ENCODE data around the gene GRAPL.
"Not testable (repeated sequence)": the region's sequence is repeated elsewhere in the genome, so short reads cannot be mapped to it uniquely, and the experiment has no call there.

The GRAPL gene

GRCh38 chr17:19137959-19138358 is 10.6 kb downstream of the GRAPL start:
- DNase-seq, result not testable (repeated sequence)

DNA sequence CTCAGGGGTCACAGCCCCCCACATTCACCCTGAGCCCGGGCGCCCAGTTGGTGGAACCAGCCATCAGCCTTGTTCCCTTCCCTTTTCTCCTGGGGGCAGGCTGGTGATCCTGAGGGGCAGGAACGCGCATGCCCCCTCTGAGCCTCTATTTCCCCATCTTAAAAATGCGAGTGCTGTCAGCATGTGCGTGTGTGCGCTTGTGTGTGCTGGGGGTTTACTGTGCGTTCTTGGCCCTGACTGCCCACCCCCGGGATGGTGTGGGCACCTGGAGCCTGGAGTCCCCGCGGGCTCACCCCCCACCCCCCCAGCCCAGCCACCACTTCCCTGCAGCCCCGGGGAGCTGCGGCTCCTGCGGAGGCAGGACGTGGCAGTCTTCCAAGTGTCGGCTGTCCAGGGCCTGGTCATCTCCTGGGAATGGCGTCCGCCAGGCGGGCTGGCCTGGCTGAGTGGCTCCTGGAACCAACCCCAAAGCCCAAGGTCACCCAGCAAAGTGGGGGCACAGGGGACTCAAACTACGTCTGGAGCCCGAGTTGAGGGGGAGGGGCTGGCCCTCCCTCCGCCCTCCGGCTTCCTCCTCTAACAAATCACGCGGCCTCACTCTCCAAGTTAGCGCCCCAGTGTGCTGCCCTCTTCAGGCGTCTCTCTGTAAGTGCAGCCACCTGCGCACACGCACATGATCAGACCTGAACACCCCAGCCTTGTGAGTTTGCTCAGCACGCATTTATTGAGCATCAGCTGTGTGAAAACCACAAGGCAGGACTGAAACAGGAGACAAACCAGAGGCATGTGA is 14.2 kb downstream of the GRAPL start:
- DNase-seq, result not testable (repeated sequence)

- peak; percentile 23 for DNase-seq
Measured at GRCh38 chr17:19142419-19142818, 15.0 kb downstream of the GRAPL start.

DNA sequence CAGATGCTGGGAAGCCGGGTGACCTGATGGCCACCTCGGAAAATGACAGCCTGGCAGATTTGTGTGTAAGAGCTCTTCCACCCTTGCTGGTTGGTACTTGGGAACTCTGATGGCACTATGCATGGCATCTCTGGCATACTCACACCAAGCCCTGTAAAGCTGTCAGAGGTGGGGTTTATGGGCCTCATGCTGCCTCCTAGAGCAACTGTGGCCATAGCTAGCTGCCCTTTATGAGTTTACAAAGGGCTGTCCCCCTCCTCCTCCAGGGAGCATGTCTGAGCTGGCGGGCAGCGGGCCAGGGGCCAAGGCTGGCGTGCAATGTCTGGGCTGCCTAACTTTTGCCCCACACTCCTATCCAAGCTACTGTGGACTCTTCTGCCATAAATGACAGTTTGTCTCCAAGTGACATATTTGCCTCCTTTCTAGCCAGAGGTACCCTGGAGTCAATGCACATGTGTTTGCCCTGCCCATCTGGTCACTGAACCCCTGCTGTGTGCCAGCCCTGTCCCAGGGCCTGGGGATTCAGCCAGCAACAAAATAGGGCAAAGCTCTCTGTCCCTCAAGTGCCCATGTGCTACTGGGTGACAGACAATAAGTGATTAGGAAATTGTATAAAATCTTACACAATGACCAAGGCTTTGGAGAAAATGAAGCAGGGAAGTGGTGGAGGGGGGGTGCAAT is 15.8 kb downstream of the GRAPL start:
- not testable (repeated sequence) for DNase-seq

- DNase-seq, result not testable (repeated sequence)
Measured at GRCh38 chr17:19144373-19144772, 17.0 kb downstream of the GRAPL start.

DNA sequence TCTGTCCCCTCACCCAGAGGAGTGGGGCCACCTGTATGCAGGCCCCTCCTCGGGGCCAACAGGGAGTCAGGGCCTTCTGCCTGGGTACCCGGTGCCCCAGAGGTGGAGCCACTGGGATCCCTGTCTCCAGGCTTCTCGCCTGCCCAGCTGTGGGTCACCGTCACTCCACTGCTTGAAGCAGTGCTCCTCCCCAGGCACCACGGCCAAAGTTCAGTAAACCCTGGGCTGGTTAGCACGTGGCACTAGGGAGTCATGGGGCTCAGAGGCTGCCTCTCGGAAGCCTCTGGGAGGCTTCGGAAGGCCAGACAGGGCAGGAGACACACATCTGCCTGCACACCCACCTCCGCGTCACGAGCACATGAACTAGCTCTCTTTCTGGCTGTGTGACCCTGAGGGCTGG is 18.1 kb downstream of the GRAPL start:
- DNase-seq, result not testable (repeated sequence)

GRCh38 chr17:19150678-19151615 is 23.6 kb downstream of the GRAPL start:
- not testable (repeated sequence) for DNase-seq

- not testable (repeated sequence) for DNase-seq
Measured at GRCh38 chr17:19157628-19158027, 30.2 kb downstream of the GRAPL start.

GRCh38 chr17:19158478-19158877 is 31.1 kb downstream of the GRAPL start:
- DNase-seq, result not testable (repeated sequence)

DNA sequence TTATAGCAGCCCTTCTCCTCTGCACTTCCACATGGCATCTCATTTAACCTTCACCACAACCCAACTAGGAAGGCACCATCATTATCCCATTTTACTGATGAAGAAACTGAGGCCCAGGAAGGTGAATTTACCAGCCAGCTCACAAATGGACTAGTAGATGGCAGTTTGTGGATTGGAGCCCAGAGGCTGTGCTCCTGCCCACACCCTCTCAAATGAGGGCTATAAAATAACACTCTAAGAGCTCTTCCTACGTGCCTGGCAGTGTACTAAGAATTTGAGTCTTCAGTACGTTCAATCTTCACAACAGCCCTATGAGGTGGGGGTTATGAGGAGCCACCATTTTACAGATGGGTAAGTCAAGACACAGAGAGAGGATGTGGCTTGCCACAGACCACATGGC is 31.5 kb downstream of the GRAPL start:
- DNase-seq, result not testable (repeated sequence)

DNA sequence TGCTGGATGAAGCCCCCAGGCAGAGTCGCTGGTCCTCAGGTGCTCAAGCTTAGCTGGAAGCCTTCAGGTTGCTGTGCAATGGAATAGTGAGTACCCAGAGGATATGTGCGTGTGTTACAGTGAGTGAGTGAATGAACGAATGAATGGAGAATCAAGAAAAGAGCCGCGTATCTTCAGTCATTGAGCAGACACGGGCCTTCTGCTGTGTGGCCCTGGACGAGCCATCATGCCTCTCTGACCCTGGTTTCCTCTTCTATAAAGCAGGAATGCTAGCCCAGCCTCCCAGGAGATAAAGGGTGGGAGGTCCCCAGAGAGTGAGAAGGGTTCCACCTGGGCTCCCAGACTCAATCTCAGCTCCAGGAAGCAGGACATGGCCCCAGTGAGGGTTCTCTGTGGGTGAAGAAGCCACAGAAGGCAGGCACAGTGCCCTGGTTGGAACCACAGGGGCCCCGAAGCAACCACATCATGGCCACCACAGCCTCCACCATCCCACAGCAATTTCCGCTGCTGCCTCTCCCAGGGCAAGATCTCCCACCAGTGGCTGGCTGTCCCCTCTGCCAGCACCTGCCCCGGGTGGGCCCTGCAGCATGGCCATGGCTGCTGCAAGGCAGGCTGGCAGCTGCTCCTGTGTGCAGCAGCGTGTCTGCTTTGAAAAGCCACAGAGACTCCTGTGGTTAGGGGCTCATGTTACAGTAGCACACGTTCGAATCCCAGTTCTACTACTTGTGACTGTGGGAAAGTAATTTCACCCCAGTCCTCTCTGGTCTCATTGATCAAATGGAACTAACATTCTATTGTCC is 34.1 kb downstream of the GRAPL start:
- DNase-seq, result not testable (repeated sequence)

DNA sequence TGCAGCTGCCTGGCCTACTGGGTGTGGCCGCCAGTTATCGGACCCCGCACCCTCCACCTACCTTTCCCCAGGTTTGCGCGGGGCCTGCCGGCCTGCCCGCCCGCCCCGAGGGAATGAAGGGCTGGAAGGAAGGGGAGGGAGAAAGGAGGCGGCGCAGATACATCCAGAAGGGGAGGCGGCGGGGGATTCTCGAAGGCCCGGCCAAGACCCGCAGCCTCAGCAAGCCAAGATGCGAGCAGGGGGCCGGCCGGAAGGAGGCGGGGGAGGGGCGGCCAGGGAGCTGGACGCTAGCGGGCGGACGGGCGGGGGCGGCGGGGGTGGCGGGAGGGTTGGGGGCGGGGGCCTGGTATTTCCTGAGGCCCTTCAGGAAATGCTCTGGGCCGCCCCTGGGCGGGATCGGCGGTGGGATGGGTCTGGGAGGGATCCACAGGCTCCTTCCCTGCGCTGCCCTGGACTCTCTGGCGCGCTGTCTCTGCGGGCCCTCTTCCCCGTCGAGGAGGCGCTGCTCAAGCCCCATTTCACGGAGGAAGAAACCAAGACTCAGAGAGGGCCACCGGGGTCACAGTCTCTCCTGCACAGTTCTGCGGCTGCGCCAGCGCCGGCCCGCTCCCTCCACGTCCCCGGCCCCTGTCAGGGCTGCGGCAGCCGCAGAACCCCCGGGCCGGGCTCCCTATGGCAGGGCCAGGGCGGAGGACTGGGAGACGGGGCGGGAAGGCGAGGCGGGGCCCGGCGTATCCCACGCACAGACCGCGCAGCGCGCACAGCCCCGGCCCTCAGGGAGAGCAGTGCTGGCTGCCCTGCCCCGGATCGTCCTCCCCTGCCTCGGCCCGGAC is 35.2 kb downstream of the GRAPL start:
- not testable (repeated sequence) for DNase-seq

DNA sequence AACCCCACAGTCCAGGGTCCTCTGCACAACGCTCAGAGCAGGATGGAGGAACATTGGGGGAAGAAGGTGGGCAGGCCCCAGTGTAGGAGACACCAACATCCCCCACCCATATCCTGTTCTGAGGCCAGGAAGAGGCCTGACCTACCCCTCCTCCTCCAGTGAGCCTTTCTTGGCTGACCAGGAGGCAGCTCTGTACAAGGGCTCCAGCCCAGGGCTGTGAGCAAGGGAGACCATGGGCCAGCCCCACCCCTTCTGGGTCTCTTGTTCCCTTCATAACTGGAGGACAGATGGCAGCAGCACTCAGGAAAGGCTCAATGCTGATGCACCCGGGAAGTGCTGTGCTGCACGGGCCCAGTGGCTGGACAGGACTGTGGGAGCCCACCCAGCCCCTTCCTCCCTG is 47.0 kb downstream of the GRAPL start:
- not testable (repeated sequence) for DNase-seq

DNA sequence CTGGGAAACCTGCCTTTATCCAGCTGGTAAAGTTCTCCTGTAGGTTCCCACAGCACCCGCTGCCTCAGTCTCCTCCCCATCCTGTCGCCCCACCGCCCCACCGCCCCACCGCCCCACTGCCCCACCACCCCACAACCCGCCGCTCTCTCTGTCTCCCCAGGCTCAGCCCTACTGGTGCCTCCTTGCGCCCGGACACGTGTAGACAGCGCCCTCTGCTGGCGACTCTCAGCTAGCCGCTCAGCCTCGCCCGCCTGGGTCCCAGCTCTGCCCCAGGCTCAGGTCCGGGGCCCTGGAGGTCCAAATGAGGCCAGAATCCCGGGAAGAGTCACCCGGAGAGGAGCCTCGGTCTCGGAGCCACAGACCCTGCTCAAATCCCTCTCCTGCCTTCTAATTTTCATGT is 48.0 kb downstream of the GRAPL start:
- not testable (repeated sequence) for DNase-seq

GRCh38 chr17:19181040-19181875 is 53.9 kb downstream of the GRAPL start:
- DNase-seq, result not testable (repeated sequence)

GRCh38 chr17:19187883-19188869 is 60.8 kb downstream of the GRAPL start:
- DNase-seq, result not testable (repeated sequence)

DNA sequence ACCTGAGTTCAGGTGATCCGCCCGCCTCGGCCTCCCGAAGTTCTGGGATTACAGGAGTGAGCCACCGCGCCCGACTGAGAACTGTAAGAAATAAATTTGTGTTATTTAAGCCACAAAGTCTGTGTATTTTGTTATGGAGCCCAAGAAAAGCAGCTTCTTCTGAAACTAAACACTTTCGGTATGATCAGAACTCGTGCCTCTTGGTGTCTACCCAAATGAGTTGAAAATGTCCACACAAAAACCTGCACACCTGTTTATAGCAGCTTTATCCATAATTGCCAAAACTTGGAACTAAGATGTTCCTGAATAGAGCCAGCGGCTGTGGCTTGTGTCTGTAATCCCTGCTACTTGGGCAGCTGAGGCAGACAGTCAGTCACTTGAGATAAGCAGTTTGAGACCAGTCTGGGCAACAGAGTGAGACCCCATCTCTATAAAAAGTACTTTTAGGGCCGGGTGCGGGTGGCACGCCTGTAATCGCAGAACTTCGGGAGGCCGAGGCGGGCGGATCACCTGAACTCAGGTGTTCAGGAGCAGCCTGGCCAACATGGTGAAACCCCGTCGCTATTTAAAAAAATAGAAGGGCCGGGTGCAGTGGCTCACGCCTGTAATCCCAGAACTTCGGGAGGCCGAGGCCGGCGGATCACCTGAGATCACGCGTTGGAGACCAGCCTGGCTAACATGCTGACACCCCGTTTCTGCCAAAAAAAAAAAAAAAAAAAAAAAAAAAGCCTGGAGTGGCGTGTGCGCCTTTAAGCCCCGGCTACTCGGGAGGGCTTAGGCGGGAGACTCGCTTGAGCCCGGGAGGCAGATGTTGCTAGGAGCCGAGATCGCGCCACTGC is 61.7 kb downstream of the GRAPL start:
- not testable (repeated sequence) for DNase-seq

Measured in CD4-positive, alpha-beta T cell treated with Interleukin-10 for 1 hour (primary cell).